Measurements from ENCODE around the gene KRT80.
A peak's percentile ranks its signal among the peaks of the same experiment; 100 is the strongest.

The KRT80 gene

DNA sequence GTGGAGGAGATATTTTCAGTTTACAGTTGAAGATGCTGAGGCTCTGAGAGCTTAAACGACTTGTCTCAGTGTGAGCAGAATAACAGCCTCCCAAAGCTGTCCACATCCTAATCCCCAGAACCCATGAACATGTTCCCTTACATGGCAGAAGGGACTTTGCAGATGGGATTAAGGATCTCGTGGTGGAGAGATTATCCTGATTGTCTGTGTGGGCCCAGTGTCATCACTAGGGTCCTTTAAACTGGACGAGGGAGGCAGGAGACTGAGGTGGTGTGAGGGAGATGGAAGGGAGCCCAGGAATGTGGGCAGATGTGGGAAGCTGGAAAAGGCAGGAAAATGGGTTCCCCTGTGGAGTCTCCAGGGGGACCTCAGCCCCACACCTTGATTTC is 9.6 kb upstream of the KRT80 start:
- WGBS = 58% methylated on average over 2 of the region's 3 CpGs
- no peak overlapping the region for H2AFZ ChIP-seq (ENCODE audit: low read depth, low read length)
- peak overlapping the region in 1 of 2 experiments; percentile 28 for H3K18ac ChIP-seq (ENCODE audit: low read depth in 1 of 2, low read length in 2 of 2)
- H2BK120ac ChIP-seq (ENCODE audit: low read depth, low read length) = no peak overlapping the region
- no peak overlapping the region for H4K8ac ChIP-seq (ENCODE audit: low read length)
- no peak overlapping the region for H2BK12ac ChIP-seq (ENCODE audit: low read length in 2 of 2)
- peaks cover 54% of the 10 kb centered on the region for H3K4me1 ChIP-seq (ENCODE audit: control insufficient read depth, insufficient read depth, low read depth, low read length)
- H3K27me3 ChIP-seq (ENCODE audit: control insufficient read depth in 1 of 2, insufficient read depth in 1 of 2, low read length in 2 of 2) = peaks cover 0 to 8% of the 10 kb centered on the region in 2 experiments
- H4K91ac ChIP-seq (ENCODE audit: low read length) = no peak overlapping the region
- H3K27ac ChIP-seq (ENCODE audit: low read length, poor library complexity, severe bottlenecking) = no peak overlapping the region
- H3K4me2 ChIP-seq (ENCODE audit: low read length, poor library complexity, severe bottlenecking) = no peak overlapping the region
- H3K14ac ChIP-seq (ENCODE audit: low read length in 2 of 2) = no peak overlapping the region
- no peaks in the 10 kb centered on the region for H3K9me3 ChIP-seq (ENCODE audit: control insufficient read depth, low read length)
- no peak overlapping the region for H2BK5ac ChIP-seq (ENCODE audit: low read depth, low read length, poor library complexity, severe bottlenecking)
- H2BK15ac ChIP-seq (ENCODE audit: low read depth, poor library complexity, severe bottlenecking) = no peak overlapping the region
- H3K4me3 ChIP-seq (ENCODE audit: insufficient read depth in 1 of 2, low read depth in 1 of 2, low read length in 2 of 2) = no peak overlapping the region
- no peaks in the 10 kb centered on the region for H3K36me3 ChIP-seq (ENCODE audit: control insufficient read depth in 1 of 2, insufficient read depth in 2 of 2, low read depth in 1 of 2, low read length in 2 of 2)
- H3K23ac ChIP-seq (ENCODE audit: low read length in 2 of 2) = no peak overlapping the region
- H3K79me1 ChIP-seq (replicated peaks; ENCODE audit: low read length, poor library complexity, severe bottlenecking) = no peaks in the 10 kb centered on the region
- no peak overlapping the region for H3K9ac ChIP-seq (ENCODE audit: low read length)
- DNase-seq = no peak
- peak overlapping the region; percentile 33 for H2AK5ac ChIP-seq (ENCODE audit: low read length, severe bottlenecking)
- no peak overlapping the region for H3K4ac ChIP-seq (ENCODE audit: low read depth in 1 of 2, low read length in 2 of 2)

DNA sequence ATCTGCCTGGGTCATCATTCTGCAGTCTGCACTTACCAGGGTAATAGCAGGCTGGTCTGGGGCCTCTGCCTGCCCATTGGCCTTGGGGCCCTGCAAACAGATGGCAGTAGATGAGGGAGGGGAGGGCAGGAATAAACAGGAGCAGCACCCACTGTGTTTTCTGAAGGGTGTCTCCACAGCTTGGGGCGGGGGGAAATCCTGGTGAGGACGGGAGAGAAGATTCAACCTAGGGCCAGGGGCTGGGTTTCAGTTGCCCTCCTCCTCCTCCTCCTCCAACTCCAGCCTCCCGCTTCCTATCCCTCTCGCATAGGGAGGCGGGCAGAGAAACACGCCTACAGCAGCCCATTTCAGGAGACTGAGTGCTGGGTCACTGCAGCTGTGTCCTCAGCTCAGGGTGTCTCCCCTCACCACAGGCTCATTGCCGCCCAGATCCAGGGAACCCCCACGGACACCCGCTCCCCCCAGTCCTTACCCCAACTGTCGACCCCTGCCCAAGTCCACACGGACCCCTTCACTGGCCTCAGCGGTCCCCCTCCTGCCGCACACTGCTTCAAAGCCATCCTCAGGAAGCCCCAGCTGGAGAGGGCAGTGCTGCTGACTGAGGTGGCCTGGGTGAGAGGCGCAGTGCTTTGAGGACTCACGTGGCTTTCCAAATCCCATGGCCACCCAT is 9.1 kb upstream of the KRT80 start:
- H3K79me1 ChIP-seq (replicated peaks; ENCODE audit: low read length, poor library complexity, severe bottlenecking) = no peaks in the 10 kb centered on the region
- no peak overlapping the region for H2BK5ac ChIP-seq (ENCODE audit: low read depth, low read length, poor library complexity, severe bottlenecking)
- H3K27ac ChIP-seq (ENCODE audit: low read length, poor library complexity, severe bottlenecking) = no peak overlapping the region
- H3K4me1 ChIP-seq (ENCODE audit: control insufficient read depth, insufficient read depth, low read depth, low read length) = peaks cover 50% of the 10 kb centered on the region
- H3K18ac ChIP-seq (ENCODE audit: low read depth in 1 of 2, low read length in 2 of 2) = peak overlapping the region; percentile 11 to 28
- no peaks in the 10 kb centered on the region for H3K9me3 ChIP-seq (ENCODE audit: control insufficient read depth, low read length)
- no peak overlapping the region for H3K23ac ChIP-seq (ENCODE audit: low read length in 2 of 2)
- no peak overlapping the region for H2BK120ac ChIP-seq (ENCODE audit: low read depth, low read length)
- no peak overlapping the region for H3K9ac ChIP-seq (ENCODE audit: low read length)
- peak overlapping the region; percentile 21 for H4K91ac ChIP-seq (ENCODE audit: low read length)
- H3K36me3 ChIP-seq (ENCODE audit: control insufficient read depth in 1 of 2, insufficient read depth in 2 of 2, low read depth in 1 of 2, low read length in 2 of 2) = no peaks in the 10 kb centered on the region
- H3K14ac ChIP-seq (ENCODE audit: low read length in 2 of 2) = no peak overlapping the region
- peak overlapping the region in 1 of 2 experiments; percentile 28 for H3K4ac ChIP-seq (ENCODE audit: low read depth in 1 of 2, low read length in 2 of 2)
- peak overlapping the region in 1 of 2 experiments; percentile 38 for H2BK12ac ChIP-seq (ENCODE audit: low read length in 2 of 2)
- no peak overlapping the region for H2BK15ac ChIP-seq (ENCODE audit: low read depth, poor library complexity, severe bottlenecking)
- H2AFZ ChIP-seq (ENCODE audit: low read depth, low read length) = no peak overlapping the region
- 81% methylated on average over 14 of the region's 15 CpGs for WGBS
- H4K8ac ChIP-seq (ENCODE audit: low read length) = peak overlapping the region; percentile 30
- H3K4me3 ChIP-seq (ENCODE audit: insufficient read depth in 1 of 2, low read depth in 1 of 2, low read length in 2 of 2) = no peak overlapping the region
- no peak overlapping the region for H3K4me2 ChIP-seq (ENCODE audit: low read length, poor library complexity, severe bottlenecking)
- H2AK5ac ChIP-seq (ENCODE audit: low read length, severe bottlenecking) = peak overlapping the region; percentile 33
- no peak for DNase-seq
- H3K27me3 ChIP-seq (ENCODE audit: control insufficient read depth in 1 of 2, insufficient read depth in 1 of 2, low read length in 2 of 2) = peaks cover 0 to 8% of the 10 kb centered on the region in 2 experiments

DNA sequence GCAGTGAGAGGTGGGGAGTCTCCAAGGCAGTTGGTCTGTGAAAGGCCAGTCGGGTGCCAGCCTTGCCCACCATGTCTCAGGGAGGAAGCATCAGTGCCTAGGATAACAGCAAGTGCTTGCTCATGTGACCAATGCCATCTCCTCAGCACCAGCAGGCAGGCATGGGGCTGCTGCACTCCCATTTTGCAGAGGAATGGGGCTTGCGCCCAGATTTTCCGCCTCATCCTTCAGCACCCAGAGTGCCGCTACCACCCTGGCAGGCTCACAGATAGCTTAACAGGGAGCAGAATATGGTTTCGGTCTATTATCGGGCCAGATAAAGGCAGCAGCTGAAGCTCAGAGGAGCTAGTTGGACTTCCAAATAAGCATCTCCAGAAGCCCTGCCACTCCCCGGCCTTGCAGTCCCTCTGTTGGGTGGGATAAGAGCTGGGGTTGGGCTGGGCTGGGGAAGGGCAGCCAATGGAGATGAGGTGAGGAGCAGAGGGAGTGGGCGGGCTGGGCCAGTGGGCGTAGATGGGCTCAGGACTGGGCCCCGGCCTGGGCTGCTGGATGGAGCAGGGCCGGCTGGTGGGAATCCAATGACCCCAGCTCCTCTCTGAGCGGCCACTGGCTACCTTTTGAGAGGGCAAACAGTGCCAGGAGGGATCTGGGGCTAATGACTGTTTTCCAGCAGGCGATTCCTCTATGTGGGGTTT is 8.4 kb upstream of the KRT80 start:
- H3K4me1 ChIP-seq (ENCODE audit: control insufficient read depth, insufficient read depth, low read depth, low read length) = peaks cover 49% of the 10 kb centered on the region
- H2BK15ac ChIP-seq (ENCODE audit: low read depth, poor library complexity, severe bottlenecking) = no peak overlapping the region
- H3K9me3 ChIP-seq (ENCODE audit: control insufficient read depth, low read length) = no peaks in the 10 kb centered on the region
- peak overlapping the region in 1 of 2 experiments; percentile 28 for H3K4ac ChIP-seq (ENCODE audit: low read depth in 1 of 2, low read length in 2 of 2)
- no peak overlapping the region for H2BK120ac ChIP-seq (ENCODE audit: low read depth, low read length)
- DNase-seq = no peak
- H4K8ac ChIP-seq (ENCODE audit: low read length) = peak overlapping the region; percentile 30
- no peaks in the 10 kb centered on the region for H3K36me3 ChIP-seq (ENCODE audit: control insufficient read depth in 1 of 2, insufficient read depth in 2 of 2, low read depth in 1 of 2, low read length in 2 of 2)
- H3K23ac ChIP-seq (ENCODE audit: low read length in 2 of 2) = no peak overlapping the region
- 88% methylated on average over 13 of the region's 13 CpGs for WGBS
- no peak overlapping the region for H2AFZ ChIP-seq (ENCODE audit: low read depth, low read length)
- H3K4me2 ChIP-seq (ENCODE audit: low read length, poor library complexity, severe bottlenecking) = no peak overlapping the region
- H3K4me3 ChIP-seq (ENCODE audit: insufficient read depth in 1 of 2, low read depth in 1 of 2, low read length in 2 of 2) = no peak overlapping the region
- H4K91ac ChIP-seq (ENCODE audit: low read length) = no peak overlapping the region
- no peak overlapping the region for H2BK5ac ChIP-seq (ENCODE audit: low read depth, low read length, poor library complexity, severe bottlenecking)
- no peak overlapping the region for H2BK12ac ChIP-seq (ENCODE audit: low read length in 2 of 2)
- peak overlapping the region; percentile 43 for H2AK5ac ChIP-seq (ENCODE audit: low read length, severe bottlenecking)
- H3K9ac ChIP-seq (ENCODE audit: low read length) = no peak overlapping the region
- no peaks in the 10 kb centered on the region for H3K79me1 ChIP-seq (replicated peaks; ENCODE audit: low read length, poor library complexity, severe bottlenecking)
- H3K14ac ChIP-seq (ENCODE audit: low read length in 2 of 2) = peak overlapping the region in 1 of 2 experiments; percentile 84
- no peak overlapping the region for H3K18ac ChIP-seq (ENCODE audit: low read depth in 1 of 2, low read length in 2 of 2)
- H3K27me3 ChIP-seq (ENCODE audit: control insufficient read depth in 1 of 2, insufficient read depth in 1 of 2, low read length in 2 of 2) = peaks cover 0 to 8% of the 10 kb centered on the region in 2 experiments
- H3K27ac ChIP-seq (ENCODE audit: low read length, poor library complexity, severe bottlenecking) = no peak overlapping the region

DNA sequence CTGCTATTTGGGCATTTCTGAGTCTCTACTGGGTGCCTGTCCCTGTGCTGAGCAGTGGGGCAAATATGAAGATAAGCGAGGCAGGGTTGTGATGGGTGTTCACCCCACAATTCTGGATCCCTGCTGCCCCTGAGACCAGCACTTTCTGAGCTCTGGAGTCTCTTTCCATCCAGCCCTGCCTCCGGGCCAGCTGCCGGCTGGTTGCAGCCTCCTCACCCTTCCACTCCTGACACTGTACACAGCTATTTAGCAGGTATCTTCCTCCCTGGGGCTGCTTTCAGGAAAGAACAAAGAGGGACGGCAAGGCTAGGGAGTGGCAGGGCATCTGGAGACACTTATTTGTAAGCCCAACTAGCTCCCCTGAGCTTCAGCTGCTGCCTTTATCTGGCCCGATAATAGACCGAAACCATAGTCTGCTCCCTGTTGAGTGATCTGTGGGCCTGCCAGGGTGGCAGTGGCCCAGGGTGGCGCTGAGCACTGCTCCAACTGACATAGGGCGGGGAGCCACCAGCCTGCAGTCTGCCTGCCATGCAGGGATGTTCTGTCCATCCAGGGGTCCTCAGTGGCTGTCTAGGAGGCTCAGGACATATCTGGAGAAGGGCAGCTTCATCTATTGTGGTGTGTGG is 7.6 kb upstream of the KRT80 start:
- Histone ChIP-seq H2AFZ (ENCODE audit: low read depth, low read length) (no peak overlapping the region), H3K27me3 (ENCODE audit: control insufficient read depth in 1 of 2, insufficient read depth in 1 of 2, low read length in 2 of 2) (peaks cover 0 to 8% of the 10 kb centered on the region in 2 experiments), H3K14ac (ENCODE audit: low read length in 2 of 2) (no peak overlapping the region), H3K9me3 (ENCODE audit: control insufficient read depth, low read length) (no peaks in the 10 kb centered on the region), H2BK12ac (ENCODE audit: low read length in 2 of 2) (no peak overlapping the region), H2AK5ac (ENCODE audit: low read length, severe bottlenecking) (peak overlapping the region; percentile 63), H3K4me1 (ENCODE audit: control insufficient read depth, insufficient read depth, low read depth, low read length) (peaks cover 47% of the 10 kb centered on the region), H2BK120ac (ENCODE audit: low read depth, low read length) (no peak overlapping the region), H3K9ac (ENCODE audit: low read length) (no peak overlapping the region), H3K4me2 (ENCODE audit: low read length, poor library complexity, severe bottlenecking) (no peak overlapping the region), H2BK5ac (ENCODE audit: low read depth, low read length, poor library complexity, severe bottlenecking) (no peak overlapping the region), H3K4ac (ENCODE audit: low read depth in 1 of 2, low read length in 2 of 2) (no peak overlapping the region), H3K18ac (ENCODE audit: low read depth in 1 of 2, low read length in 2 of 2) (peak overlapping the region in 1 of 2 experiments; percentile 38), H2BK15ac (ENCODE audit: low read depth, poor library complexity, severe bottlenecking) (no peak overlapping the region), H3K27ac (ENCODE audit: low read length, poor library complexity, severe bottlenecking) (no peak overlapping the region), H4K8ac (ENCODE audit: low read length) (no peak overlapping the region), H3K4me3 (ENCODE audit: insufficient read depth in 1 of 2, low read depth in 1 of 2, low read length in 2 of 2) (no peak overlapping the region), H3K23ac (ENCODE audit: low read length in 2 of 2) (no peak overlapping the region), H3K79me1 (replicated peaks; ENCODE audit: low read length, poor library complexity, severe bottlenecking) (no peaks in the 10 kb centered on the region), H4K91ac (ENCODE audit: low read length) (no peak overlapping the region), H3K36me3 (ENCODE audit: control insufficient read depth in 1 of 2, insufficient read depth in 2 of 2, low read depth in 1 of 2, low read length in 2 of 2) (no peaks in the 10 kb centered on the region)
- no peak for DNase-seq
- 94% methylated on average over 8 of the region's 8 CpGs for WGBS

Measured in mesenchymal stem cell (in vitro differentiated cells and primary cell).